SK-N-SH treated with all-trans-retinoic acid at 6 μM for 48 hours (cell line): ENCODE measurements around the gene RPL36A.

ENCODE experiments used
- ARNTL ChIP-seq: fragments of 450-650 bp; formaldehyde crosslinking; IDR thresholded peaks from 2 replicates; pipeline ENCODE4 v1.5.0; 2020; ENCODE audit warnings: low read depth, mild to moderate bottlenecking, moderate library complexity, borderline replicate concordance
- BACH2 ChIP-seq: fragments of 250-450 bp; sonication (Bioruptor Pico); IDR thresholded peaks from 2 replicates; pipeline ENCODE4 v1.9.0; 2021; ENCODE audit warnings: mild to moderate bottlenecking, borderline replicate concordance
- GLIS3 ChIP-seq: fragments of 250-450 bp; sonication (Bioruptor Pico); IDR thresholded peaks from 2 replicates; pipeline ENCODE4 v1.5.0; 2020; ENCODE audit warnings: mild to moderate bottlenecking, moderate library complexity
- RARB ChIP-seq: fragments of 250-450 bp; sonication (Bioruptor Pico); IDR thresholded peaks from 2 replicates; pipeline ENCODE4 v1.8.0; 2021; ENCODE audit warnings: mild to moderate bottlenecking, moderate library complexity
- ZFP3 ChIP-seq: fragments of 250-450 bp; sonication (Bioruptor Pico); IDR thresholded peaks from 2 replicates; pipeline ENCODE4 v1.5.0; 2020; ENCODE audit warnings: mild to moderate bottlenecking, moderate library complexity
- TF ChIP-seq, protein P1 (sequence below): fragments of 250-450 bp; sonication (Bioruptor Pico); IDR thresholded peaks from 2 replicates; pipeline ENCODE4 v1.8.0; 2021; ENCODE audit warnings: low read depth, mild to moderate bottlenecking, moderate library complexity, borderline replicate concordance
- TF ChIP-seq, protein P2 (sequence below): fragments of 250-450 bp; sonication (Bioruptor Pico); IDR thresholded peaks from 2 replicates; pipeline ENCODE4 v1.5.1; 2020; ENCODE audit warnings: low read depth, mild to moderate bottlenecking, moderate library complexity
- TF ChIP-seq, protein P3 (sequence below): fragments of 250-450 bp; sonication (Bioruptor Pico); IDR thresholded peaks from 2 replicates; pipeline ENCODE4 v1.8.0; 2020; ENCODE audit warnings: mild to moderate bottlenecking, moderate library complexity, borderline replicate concordance

DNA sequence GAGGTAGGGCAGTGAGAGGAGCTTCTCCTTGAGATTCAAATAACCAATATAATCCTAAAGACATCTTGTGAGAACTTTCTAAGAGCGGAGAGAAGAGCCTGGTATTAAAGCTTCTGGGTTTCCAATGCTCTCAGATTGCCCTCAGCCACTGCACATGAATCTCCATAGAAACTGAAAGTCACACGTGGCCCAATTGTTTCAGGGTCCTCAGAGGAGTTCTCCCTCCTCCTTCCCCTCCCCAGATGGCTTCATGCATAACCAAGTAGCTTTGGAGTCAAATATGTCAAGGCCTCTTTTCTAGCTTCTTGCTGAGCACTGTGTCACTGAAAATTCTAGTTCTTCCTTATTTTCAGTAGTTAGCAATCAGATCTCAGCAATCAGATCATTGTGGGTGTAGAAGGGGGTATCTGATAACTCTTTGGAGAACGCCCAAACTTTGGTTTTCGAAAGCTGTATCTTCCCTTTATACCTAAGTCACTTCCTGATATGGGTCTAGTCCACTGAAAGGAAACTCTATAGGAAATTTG, 7.1 kb upstream of the RPL36A start:
- TF ChIP-seq ZFP3 (no peak), RARB (CRISPR knock-in tag) (no peak), BACH2 (CRISPR knock-in tag) (no peak), ARNTL (no peak), GLIS3 (CRISPR knock-in tag) (no peak)
- TF ChIP-seq, protein P1, sequence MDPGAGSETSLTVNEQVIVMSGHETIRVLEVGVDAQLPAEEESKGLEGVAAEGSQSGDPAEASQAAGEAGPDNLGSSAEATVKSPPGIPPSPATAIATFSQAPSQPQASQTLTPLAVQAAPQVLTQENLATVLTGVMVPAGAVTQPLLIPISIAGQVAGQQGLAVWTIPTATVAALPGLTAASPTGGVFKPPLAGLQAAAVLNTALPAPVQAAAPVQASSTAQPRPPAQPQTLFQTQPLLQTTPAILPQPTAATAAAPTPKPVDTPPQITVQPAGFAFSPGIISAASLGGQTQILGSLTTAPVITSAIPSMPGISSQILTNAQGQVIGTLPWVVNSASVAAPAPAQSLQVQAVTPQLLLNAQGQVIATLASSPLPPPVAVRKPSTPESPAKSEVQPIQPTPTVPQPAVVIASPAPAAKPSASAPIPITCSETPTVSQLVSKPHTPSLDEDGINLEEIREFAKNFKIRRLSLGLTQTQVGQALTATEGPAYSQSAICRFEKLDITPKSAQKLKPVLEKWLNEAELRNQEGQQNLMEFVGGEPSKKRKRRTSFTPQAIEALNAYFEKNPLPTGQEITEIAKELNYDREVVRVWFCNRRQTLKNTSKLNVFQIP (CRISPR knock-in tag), result no peak
- TF ChIP-seq, protein P2, sequence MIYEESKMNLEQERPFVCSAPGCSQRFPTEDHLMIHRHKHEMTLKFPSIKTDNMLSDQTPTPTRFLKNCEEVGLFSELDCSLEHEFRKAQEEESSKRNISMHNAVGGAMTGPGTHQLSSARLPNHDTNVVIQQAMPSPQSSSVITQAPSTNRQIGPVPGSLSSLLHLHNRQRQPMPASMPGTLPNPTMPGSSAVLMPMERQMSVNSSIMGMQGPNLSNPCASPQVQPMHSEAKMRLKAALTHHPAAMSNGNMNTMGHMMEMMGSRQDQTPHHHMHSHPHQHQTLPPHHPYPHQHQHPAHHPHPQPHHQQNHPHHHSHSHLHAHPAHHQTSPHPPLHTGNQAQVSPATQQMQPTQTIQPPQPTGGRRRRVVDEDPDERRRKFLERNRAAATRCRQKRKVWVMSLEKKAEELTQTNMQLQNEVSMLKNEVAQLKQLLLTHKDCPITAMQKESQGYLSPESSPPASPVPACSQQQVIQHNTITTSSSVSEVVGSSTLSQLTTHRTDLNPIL (CRISPR knock-in tag), result no peak
- TF ChIP-seq, protein P3, sequence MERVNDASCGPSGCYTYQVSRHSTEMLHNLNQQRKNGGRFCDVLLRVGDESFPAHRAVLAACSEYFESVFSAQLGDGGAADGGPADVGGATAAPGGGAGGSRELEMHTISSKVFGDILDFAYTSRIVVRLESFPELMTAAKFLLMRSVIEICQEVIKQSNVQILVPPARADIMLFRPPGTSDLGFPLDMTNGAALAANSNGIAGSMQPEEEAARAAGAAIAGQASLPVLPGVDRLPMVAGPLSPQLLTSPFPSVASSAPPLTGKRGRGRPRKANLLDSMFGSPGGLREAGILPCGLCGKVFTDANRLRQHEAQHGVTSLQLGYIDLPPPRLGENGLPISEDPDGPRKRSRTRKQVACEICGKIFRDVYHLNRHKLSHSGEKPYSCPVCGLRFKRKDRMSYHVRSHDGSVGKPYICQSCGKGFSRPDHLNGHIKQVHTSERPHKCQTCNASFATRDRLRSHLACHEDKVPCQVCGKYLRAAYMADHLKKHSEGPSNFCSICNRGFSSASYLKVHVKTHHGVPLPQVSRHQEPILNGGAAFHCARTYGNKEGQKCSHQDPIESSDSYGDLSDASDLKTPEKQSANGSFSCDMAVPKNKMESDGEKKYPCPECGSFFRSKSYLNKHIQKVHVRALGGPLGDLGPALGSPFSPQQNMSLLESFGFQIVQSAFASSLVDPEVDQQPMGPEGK, result no peak
